Mononuclear cell (primary cell): Measurements from ENCODE around the gene PCBP1. TPM values are rescaled to one million over a fixed set of nuclear protein-coding genes. Genes with fewer than 3 reads are reported as not detected.

ENCODE experiments used
- total RNA-seq: library from RNA; depleted of rRNA; stranded (reverse); fragments of >200 nt; gene quantifications from one replicate; pipeline ENCODE4 v1.2.3, GENCODE V29; 2012

PCBP1 gene
- total RNA-seq, 1 donor: 91.0 TPM

Other genes with a start within 250 kb of the PCBP1 start
- 66.4 TPM for gene SNRNP27, start 193.5 kb upstream of the PCBP1 start, total RNA-seq
- 80.9 TPM for gene MXD1, start 172.4 kb upstream of the PCBP1 start, total RNA-seq
- 0.84 TPM for gene ASPRV1, start 125.8 kb upstream of the PCBP1 start, total RNA-seq
- gene C2orf42, start 103.5 kb downstream of the PCBP1 start, total RNA-seq: 19.6 TPM
- gene TIA1, start 161.2 kb downstream of the PCBP1 start, total RNA-seq: 57.1 TPM
- 4.9 TPM for gene PCYOX1, start 170.7 kb downstream of the PCBP1 start, total RNA-seq
- gene SNRPG, start 206.3 kb downstream of the PCBP1 start, total RNA-seq: 92.5 TPM
- gene FAM136A, start 214.6 kb downstream of the PCBP1 start, total RNA-seq: 18.1 TPM